SJCRH30 (cell line): ENCODE measurements around the gene LAMTOR1. TPM values are rescaled to one million over a fixed set of nuclear protein-coding genes. Genes with fewer than 3 reads are reported as not detected.

Source experiments
- DNase-seq, 2 experiments: peaks; one replicate each; pipeline ENCODE4 v3.0.0-alpha.2; 2015 to 2020
- H3K27ac ChIP-seq: fragments of 250-450 bp; sonication (Bioruptor Pico); 2 replicates; pipeline ENCODE4 v1.5.1; 2020; ENCODE audit warnings: mild to moderate bottlenecking, moderate library complexity
- H3K27me3 ChIP-seq: fragments of 250-450 bp; sonication (Bioruptor Pico); 2 replicates; pipeline ENCODE4 v1.5.1; 2020; ENCODE audit warnings: mild to moderate bottlenecking, moderate library complexity
- H3K36me3 ChIP-seq: fragments of 250-450 bp; sonication (Bioruptor Pico); 2 replicates; pipeline ENCODE4 v1.5.1; 2020; ENCODE audit warnings: mild to moderate bottlenecking, moderate library complexity
- H3K4me1 ChIP-seq: fragments of 250-450 bp; sonication (Bioruptor Pico); 2 replicates; pipeline ENCODE4 v1.5.1; 2020; ENCODE audit warnings: mild to moderate bottlenecking, moderate library complexity
- H3K4me3 ChIP-seq: fragments of 250-450 bp; sonication (Bioruptor Pico); 2 replicates; pipeline ENCODE4 v1.5.1; 2020; ENCODE audit warnings: mild to moderate bottlenecking, moderate library complexity
- H3K9me3 ChIP-seq: fragments of 250-450 bp; sonication (Bioruptor Pico); replicated peaks from 2 replicates; pipeline ENCODE4 v1.5.1; 2020; ENCODE audit warnings: mild to moderate bottlenecking, moderate library complexity
- total RNA-seq: library from RNA; depleted of rRNA; stranded (reverse); fragments of >200 nt; shearing (Covaris generic); gene quantifications from 2 replicates; pipeline ENCODE4 v1.2.3, GENCODE V29; 2014

Gene LAMTOR1
- total RNA-seq, 1 experiment from 2014 or later, result 53.4 TPM

DNA sequence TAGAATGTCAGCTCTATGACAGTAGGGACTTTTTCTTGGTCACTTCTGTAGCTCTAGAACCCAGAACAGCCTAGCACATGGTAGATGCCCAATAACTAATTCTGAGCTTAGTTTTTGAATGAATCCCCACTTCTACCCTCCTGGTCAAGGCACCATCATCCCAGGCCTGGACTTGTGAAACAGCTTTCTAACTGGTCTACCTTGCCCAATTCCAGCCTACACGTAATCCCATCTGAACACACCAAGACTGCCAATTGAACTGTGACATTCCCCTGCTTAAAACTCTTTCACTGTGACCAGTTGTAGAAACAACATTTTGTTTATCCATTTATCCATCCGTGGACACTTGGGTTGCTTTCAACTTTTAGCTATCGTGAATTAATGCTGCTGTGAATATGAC lies 26.3 kb upstream of the LAMTOR1 start:
- H3K4me3 ChIP-seq, result no peak overlapping the region
- no peak for DNase-seq
- H3K4me1 ChIP-seq, result no peaks in the 10 kb centered on the region
- H3K36me3 ChIP-seq, result no peaks in the 10 kb centered on the region
- no peak overlapping the region for H3K27ac ChIP-seq
- no peaks in the 10 kb centered on the region for H3K27me3 ChIP-seq
- peaks cover 14% of the 10 kb centered on the region; the same call in 1 of the 2 replicates for H3K9me3 ChIP-seq

DNA sequence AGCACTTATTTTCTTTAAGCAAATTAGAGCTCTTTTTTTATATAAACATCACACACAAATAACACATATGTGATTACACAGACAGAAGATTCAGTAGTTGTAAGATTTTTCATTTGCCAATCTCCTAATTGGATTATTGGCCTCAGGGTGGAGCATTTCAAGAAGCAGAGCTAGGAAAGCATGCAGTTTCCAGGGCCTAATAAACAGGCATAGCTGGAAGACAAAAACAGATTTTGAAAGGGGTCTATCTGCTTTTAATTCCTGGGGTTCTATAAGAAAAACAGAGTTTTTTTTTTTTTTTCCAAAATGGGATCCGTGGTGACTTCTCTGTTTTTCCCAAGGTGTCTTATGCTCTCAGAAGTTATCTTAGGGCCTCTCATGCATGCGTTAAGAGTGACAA lies 24.8 kb upstream of the LAMTOR1 start:
- H3K9me3 ChIP-seq, result peaks cover 14% of the 10 kb centered on the region; the same call in 1 of the 2 replicates
- no peak for DNase-seq
- no peak overlapping the region for H3K4me3 ChIP-seq
- H3K27me3 ChIP-seq, result no peaks in the 10 kb centered on the region
- no peak overlapping the region for H3K27ac ChIP-seq
- no peaks in the 10 kb centered on the region for H3K36me3 ChIP-seq
- H3K4me1 ChIP-seq, result no peaks in the 10 kb centered on the region

DNA sequence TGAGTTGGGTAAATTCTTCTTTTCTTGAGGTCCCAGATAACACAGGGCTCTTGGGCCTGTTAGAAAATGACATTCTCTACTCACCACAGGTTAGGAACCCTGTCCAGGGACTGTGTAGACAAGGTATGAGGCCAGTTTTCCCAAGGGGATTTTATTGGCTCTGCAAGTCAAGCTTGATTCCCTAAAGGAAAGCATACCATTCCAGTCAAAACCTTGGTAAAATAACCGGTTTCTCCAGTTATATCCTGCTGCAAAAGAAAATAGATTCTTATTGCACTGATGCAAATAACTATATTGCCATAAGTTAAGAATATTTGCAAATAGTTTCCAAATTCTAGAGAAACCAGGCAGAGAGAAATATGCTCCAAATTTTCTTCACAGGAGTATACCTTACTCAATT lies 22.9 kb upstream of the LAMTOR1 start:
- DNase-seq, result no peak
- Histone ChIP-seq H3K4me3 (no peak overlapping the region), H3K9me3 (peaks cover 14% of the 10 kb centered on the region; the same call in 1 of the 2 replicates), H3K27ac (no peak overlapping the region), H3K36me3 (no peaks in the 10 kb centered on the region), H3K4me1 (no peaks in the 10 kb centered on the region), H3K27me3 (no peaks in the 10 kb centered on the region)

DNA sequence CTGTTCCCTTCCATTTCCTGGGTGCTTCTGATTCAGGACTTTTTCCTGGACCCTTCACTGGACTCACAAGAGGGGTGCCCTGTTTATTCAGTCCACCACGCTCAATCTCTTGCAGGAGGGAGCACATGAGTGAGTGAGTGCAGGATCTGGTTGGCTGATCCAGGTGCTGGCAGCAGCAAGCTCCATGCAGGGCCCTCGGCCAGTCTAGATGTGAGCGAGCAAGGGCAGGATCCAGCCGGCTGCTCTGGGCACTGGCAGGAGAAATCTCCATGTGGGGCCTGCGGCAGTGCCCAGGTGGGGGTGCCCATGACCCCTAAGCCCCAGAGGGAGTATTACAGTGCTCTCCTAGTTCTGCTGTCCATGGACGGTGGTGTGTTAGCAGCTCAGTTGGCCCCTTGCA lies 20.9 kb upstream of the LAMTOR1 start:
- no peak overlapping the region for H3K27ac ChIP-seq
- no peaks in the 10 kb centered on the region for H3K4me1 ChIP-seq
- no peaks in the 10 kb centered on the region for H3K36me3 ChIP-seq
- H3K4me3 ChIP-seq, result no peak overlapping the region
- H3K9me3 ChIP-seq, result peaks cover 14% of the 10 kb centered on the region; the same call in 1 of the 2 replicates
- H3K27me3 ChIP-seq, result no peaks in the 10 kb centered on the region
- no peak for DNase-seq

DNA sequence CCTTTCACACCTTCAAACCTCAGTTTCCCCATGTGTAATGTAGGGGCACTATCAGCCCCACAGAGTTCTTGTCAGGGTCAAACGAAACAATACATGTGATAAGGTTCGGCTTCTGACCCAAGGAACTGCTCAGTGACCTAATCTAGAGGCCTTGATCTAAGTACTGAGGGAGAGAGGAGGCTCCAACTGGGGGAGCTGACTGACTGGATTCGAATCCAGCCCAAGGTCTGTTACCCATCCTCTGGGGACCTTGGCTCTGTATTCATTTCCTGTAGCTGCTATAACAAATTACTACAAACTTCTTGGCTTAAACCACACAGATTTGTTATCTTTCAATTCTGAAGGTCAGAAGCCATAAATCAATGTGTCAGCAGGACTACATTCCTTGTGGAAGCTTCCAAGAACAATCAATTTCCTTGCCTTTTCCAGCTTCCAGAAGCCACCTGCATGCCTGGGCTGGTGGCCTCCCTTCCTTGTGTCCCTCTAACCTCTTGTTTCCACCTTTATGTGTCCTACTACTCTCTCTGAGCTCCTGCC lies 20.1 kb upstream of the LAMTOR1 start:
- Histone ChIP-seq H3K27me3 (no peaks in the 10 kb centered on the region), H3K27ac (no peak overlapping the region), H3K9me3 (peaks cover 11% of the 10 kb centered on the region; the same call in 1 of the 2 replicates), H3K4me1 (no peaks in the 10 kb centered on the region), H3K36me3 (no peaks in the 10 kb centered on the region), H3K4me3 (no peak overlapping the region)
- DNase-seq, result no peak

DNA sequence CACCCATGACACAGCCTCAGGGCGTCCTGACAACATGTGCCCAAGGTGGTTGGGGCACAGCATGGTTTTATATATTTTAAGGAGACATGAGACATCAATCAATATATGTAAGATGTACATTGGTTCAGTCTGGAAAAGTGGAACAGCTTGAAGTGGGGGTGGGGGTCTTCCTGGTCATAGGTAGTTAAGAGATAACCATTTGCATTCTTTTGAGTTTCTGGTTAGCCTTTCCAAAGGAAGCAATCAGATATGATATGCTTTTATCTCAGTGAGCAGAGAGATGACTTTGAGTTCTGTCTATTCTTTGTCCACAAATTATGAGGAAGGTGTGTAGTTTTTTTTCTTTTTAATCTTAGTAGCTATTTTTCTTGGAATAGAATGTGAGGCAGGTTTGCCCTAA lies 19.5 kb upstream of the LAMTOR1 start:
- no peaks in the 10 kb centered on the region for H3K36me3 ChIP-seq
- H3K4me3 ChIP-seq, result no peak overlapping the region
- H3K27me3 ChIP-seq, result no peaks in the 10 kb centered on the region
- 0 out of 2 replicates have a peak, but pooled peaks cover 7% of the 10 kb centered on the region for H3K9me3 ChIP-seq
- H3K4me1 ChIP-seq, result no peaks in the 10 kb centered on the region
- DNase-seq, result no peak
- H3K27ac ChIP-seq, result no peak overlapping the region

DNA sequence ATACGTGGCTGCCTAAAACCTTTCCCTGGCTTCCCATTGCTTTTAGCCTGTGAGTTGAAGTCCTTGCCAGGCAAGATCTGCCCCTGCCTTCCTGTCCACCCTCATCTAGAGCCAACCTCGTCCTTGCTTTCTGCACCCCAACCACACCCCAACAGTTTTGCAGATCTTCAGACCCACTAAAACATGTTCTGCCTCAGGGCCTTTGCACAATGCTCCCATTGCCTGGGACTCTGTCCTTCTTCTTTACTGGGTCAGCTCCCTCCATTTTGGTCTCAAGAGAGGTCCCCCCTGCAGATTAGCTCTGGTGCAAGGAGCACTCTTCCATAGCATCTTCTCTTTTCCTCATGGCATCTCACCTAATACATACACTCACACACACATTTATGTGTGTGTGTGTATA lies 17.8 kb upstream of the LAMTOR1 start:
- no peaks in the 10 kb centered on the region for H3K27me3 ChIP-seq
- H3K9me3 ChIP-seq, result 0 out of 2 replicates have a peak, but pooled peaks cover 2% of the 10 kb centered on the region
- H3K4me1 ChIP-seq, result no peaks in the 10 kb centered on the region
- no peaks in the 10 kb centered on the region for H3K36me3 ChIP-seq
- H3K27ac ChIP-seq, result no peak overlapping the region
- H3K4me3 ChIP-seq, result no peak overlapping the region
- no peak for DNase-seq

DNA sequence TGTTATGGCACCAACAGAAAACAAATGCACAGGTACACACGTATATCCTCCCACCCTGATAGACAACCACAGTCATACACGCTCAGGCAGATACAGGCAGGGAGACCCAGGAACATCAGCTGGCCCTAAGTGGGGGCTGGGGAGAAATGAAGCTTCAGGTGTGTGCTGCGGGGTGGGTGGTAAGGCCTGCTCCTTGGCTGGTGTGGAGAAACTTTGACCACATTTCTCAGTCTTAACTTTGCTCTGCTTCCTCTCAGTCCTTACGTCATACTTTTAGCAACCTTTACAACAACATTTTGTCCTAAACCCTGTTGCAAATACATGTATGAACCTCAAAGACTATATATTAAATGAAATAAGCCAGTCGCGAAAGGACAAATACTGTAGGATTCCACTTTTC lies 16.1 kb upstream of the LAMTOR1 start:
- Histone ChIP-seq H3K27me3 (no peaks in the 10 kb centered on the region), H3K4me3 (no peak overlapping the region), H3K27ac (no peak overlapping the region), H3K36me3 (no peaks in the 10 kb centered on the region), H3K4me1 (no peaks in the 10 kb centered on the region), H3K9me3 (no peaks in the 10 kb centered on the region)
- no peak for DNase-seq

DNA sequence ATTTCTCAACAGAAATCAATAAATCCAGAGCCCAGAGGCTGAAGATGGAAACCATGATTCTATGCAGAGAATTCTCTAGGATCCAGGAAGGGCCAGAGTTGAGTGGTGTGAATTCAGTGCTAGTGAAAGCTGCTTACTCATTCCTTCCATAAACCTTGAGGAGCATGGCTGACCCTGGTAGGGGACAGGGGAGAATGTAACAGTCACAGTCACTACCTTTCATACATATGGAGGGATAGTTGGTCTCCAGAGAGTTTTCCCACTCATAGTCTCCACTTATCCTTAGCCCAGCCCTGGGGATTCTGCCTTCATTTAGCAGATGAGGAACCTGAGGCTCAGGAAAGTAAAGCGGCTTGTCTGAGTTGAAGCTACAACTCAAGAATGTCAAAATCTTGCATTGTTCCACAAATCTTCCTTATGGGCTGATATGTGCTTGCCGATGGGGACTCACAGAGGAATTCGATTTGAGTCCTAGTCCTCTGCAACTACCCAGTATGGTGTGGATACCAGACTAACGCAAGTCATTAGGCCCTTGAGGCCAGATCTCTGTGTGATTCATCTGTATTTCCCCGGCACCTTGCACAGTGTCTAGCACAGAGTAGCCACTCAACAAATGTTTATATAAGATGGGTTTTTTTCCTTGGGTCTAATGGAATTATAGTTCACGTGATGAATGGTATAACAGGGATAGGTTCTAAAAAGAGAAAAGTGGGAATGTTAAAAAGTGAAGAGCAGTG lies 13.1 kb upstream of the LAMTOR1 start:
- no peak overlapping the region for H3K27ac ChIP-seq
- no peaks in the 10 kb centered on the region for H3K36me3 ChIP-seq
- DNase-seq, result no peak
- no peaks in the 10 kb centered on the region for H3K9me3 ChIP-seq
- H3K4me3 ChIP-seq, result no peak overlapping the region
- no peaks in the 10 kb centered on the region for H3K27me3 ChIP-seq
- H3K4me1 ChIP-seq, result peaks cover 5% of the 10 kb centered on the region

DNA sequence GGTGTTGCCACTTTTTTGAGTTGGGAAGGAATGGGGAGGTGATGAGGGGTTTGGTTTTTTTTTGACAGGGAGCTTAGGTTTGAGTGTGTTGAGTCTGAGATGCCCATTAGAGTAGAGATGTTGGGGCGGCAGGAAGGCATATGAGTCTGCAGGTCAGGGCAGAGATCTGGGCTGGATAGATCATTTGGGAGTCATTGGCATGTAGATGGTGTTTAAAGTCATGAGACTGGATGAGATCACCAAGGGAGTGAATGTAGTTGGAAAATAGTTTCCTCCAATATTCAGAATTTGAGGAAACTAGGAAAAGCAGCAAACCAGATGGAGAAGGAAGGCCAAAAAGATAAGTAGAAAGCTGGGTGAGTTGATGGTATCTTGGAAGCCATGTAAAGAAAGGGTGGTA lies 11.5 kb upstream of the LAMTOR1 start:
- H3K27ac ChIP-seq, result no peak overlapping the region
- H3K36me3 ChIP-seq, result no peaks in the 10 kb centered on the region
- no peaks in the 10 kb centered on the region for H3K9me3 ChIP-seq
- H3K4me3 ChIP-seq, result no peak overlapping the region
- peaks cover 5% of the 10 kb centered on the region for H3K4me1 ChIP-seq
- no peaks in the 10 kb centered on the region for H3K27me3 ChIP-seq
- no peak for DNase-seq

DNA sequence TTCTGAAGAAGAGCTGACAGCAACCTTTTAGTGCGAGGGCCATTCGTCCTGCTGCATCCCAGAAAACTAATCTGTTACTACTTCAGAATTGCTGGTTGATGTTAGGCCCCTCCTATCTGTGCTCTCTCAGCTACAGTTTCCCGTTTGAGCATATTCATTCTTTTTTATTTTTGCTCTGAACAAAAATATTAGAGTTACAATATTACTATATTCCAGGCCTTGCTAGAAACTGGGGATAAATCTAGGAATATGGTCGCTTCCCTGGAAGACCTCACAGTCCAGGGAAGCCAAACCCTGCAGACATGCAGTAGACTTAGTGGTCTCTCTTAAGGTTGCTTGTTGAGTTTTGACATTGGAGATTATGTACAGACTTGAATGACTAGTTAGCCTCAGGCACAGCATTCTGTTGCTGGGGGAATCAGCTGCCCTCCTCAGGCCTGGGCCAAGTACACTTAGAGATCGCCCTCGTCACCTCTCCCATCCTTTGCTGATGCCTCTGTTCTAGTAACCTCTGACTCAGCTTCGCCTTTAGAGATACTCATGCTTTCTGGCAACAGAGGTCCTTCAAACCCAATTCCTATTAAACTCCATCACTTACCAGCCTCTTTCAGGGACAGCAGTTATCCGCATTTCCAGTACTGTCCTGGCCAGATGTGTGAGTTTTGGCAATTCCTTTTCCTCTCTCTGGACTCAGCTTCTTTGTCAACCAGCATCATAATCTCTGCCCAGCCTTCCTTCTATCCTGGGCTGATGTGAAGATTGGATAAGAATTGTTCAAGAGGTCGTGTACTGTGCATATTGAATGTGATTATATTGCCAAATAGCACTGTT lies 10.1 kb upstream of the LAMTOR1 start:
- Histone ChIP-seq H3K36me3 (no peaks in the 10 kb centered on the region), H3K9me3 (no peaks in the 10 kb centered on the region), H3K4me1 (peaks cover 5% of the 10 kb centered on the region), H3K27me3 (no peaks in the 10 kb centered on the region), H3K27ac (peak overlapping the region; percentile 99), H3K4me3 (peak overlapping the region; percentile 75)
- DNase-seq, result peak in 1 of 2 experiments; percentile 19

DNA sequence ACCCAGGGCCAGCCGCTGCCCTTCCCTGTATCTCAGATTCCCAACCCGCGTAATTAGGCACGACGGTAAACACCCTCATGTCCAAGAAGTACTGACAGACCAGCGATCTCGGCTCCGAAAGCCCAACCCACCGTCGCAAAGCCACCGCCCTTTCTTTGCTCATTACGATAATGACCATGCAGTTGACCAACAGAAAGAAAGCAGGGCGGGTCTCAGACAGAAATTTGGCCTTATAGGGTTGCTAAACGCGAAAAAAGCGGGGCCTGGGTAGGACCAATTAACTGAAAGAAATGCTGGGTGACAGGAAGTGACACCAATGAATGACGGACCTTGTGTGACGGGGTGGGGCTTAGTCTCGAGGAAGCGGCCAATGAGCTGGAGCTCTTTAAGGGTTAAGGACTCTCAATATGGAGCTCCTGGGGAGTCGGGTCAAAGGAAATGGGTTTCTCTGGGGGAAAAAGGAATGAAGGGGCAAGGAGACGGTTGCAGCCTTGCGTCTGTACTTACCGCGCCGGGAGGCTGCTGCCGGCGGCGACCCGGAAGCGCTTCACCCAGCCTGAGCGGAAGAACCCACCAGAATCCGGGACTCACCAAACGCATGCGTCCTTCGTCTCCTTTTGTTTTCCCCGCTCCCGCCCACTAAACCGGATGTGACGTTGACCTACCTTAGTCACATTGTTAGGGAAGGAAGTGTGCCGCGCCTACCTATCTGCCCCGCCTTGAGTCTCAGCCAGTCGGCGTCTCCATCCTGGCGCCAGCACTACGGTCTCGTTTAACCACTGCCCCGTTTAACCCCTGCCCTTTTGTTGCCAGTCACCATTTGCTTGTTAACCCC lies 9.3 kb upstream of the LAMTOR1 start, which contains the start of gene ANAPC15:
Gene ANAPC15, minus strand, starts transcription at position 553 of the 835 bp plus-strand sequence. CDS start 1,419 bp downstream, outside the sequence.
- H3K27ac ChIP-seq, result peak within 1 kb of the TSS; percentile 99
- H3K9me3 ChIP-seq, result no peaks in the 10 kb centered on the region
- peak within 1 kb of the TSS; percentile 75 for H3K4me3 ChIP-seq
- no peaks in the 10 kb centered on the region for H3K27me3 ChIP-seq
- H3K4me1 ChIP-seq, result peaks cover 5% of the 10 kb centered on the region
- H3K36me3 ChIP-seq, result no peaks in the 10 kb centered on the region
- DNase-seq, result peak; percentile 98 to 99

DNA sequence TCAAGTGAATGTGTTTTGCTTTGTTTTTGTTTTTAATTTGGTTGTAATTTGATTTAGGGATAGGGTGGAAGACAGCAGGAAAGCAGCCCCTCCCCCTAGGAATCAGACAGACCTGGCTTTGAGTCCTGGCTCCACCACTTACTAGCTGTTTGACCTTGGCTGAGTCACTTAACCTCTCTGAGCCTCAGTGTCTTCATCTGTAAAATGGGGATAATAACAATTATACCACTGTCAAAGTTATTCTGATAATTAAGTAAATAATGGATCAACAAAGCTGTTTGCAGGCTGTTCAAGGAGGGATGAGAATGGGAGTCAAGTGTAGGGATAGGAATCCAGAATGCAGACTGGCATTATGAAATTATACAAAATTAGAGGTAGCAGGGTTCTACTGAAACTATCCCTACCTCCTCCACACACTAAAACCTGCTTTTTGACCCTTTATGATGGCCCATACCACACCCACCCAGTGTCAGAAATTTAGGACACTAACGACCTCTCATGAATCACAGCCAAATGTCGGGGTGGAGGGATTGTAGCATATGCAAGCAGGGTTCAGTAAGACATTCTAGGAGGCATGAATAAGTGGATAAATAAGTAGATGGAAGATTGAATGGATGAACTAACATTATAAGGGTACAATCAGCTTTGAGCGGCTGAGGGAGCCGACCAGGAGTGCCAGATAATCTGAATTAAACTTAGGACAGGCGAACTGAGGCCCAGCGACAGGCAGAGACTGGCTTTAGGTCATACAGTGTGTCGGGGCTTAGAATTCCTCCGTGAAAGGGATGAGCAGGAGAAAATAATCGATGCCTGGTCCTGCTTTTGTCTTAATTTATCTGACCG lies 8.4 kb upstream of the LAMTOR1 start:
- Histone ChIP-seq H3K4me3 (peak overlapping the region; percentile 75), H3K4me1 (peaks cover 5% of the 10 kb centered on the region), H3K9me3 (no peaks in the 10 kb centered on the region), H3K27ac (peak overlapping the region; percentile 99), H3K36me3 (no peaks in the 10 kb centered on the region), H3K27me3 (no peaks in the 10 kb centered on the region)
- DNase-seq, result no peak

DNA sequence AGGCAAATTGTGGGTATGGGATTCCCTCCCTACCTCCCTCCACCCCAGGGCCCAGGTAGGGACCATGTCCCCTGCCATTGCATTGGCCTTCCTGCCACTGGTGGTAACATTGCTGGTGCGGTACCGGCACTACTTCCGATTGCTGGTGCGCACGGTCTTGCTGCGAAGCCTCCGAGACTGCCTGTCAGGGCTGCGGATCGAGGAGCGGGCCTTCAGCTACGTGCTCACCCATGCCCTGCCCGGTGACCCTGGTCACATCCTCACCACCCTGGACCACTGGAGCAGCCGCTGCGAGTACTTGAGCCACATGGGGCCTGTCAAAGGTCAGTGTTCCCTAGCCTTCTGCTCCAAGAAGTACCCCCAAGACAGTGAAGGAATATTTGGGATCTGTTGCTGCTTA lies 2.8 kb upstream of the LAMTOR1 start, which contains the start of gene TOMT:
Gene TOMT, plus strand, starts transcription at position 37 of the 400 bp plus-strand sequence. Its CDS starts 28 bp downstream, at position 65.
- DNase-seq, result no peak
- Histone ChIP-seq H3K4me1 (peaks cover 7% of the 10 kb centered on the region; the same call in 1 of the 2 replicates), H3K27ac (no peak within 1 kb of the TSS), H3K27me3 (no peaks in the 10 kb centered on the region), H3K9me3 (no peaks in the 10 kb centered on the region), H3K36me3 (no peaks in the 10 kb centered on the region), H3K4me3 (no peak within 1 kb of the TSS)
